ENCODE results near the gene HNF1A. TPM values are rescaled to one million over a fixed set of nuclear protein-coding genes. Genes with fewer than 3 reads are reported as not detected.

The HNF1A gene
- polyA plus RNA-seq, 1 donor from 2014 or later = not detected

GRCh38 chr12:120990487-120991055 lies 12.2 kb downstream of the HNF1A start:
- Histone ChIP-seq H4K20me1 (ENCODE audit: insufficient read depth) (no peaks in the 10 kb centered on the region), H3K27me3 (ENCODE audit: insufficient read depth, low read depth, low read length) (no peaks in the 10 kb centered on the region), H3F3A (ENCODE audit: insufficient read depth, low read length, poor library complexity, severe bottlenecking) (no peaks in the 10 kb centered on the region), H3K9me2 (ENCODE audit: insufficient read depth, low read length) (no peaks in the 10 kb centered on the region), H3K9me3 (ENCODE audit: low read length) (no peaks in the 10 kb centered on the region), H3K9ac (ENCODE audit: low read length) (no peak overlapping the region), H3K4me3 (ENCODE audit: low read length) (no peak overlapping the region), H3K27ac (ENCODE audit: low read length) (no peak overlapping the region), H2AFZ (ENCODE audit: low read depth, low read length) (no peak overlapping the region), H3K36me3 (ENCODE audit: insufficient read depth, low read length) (no peaks in the 10 kb centered on the region), H3K79me2 (replicated peaks; ENCODE audit: insufficient read depth, low read length) (no peaks in the 10 kb centered on the region), H3K4me2 (ENCODE audit: low read length) (no peak overlapping the region)
- TF ChIP-seq TAF1 (IDR thresholded peaks at IDR 0.05; ENCODE audit: low read depth) = no peak
- TF ChIP-seq, protein P1, sequence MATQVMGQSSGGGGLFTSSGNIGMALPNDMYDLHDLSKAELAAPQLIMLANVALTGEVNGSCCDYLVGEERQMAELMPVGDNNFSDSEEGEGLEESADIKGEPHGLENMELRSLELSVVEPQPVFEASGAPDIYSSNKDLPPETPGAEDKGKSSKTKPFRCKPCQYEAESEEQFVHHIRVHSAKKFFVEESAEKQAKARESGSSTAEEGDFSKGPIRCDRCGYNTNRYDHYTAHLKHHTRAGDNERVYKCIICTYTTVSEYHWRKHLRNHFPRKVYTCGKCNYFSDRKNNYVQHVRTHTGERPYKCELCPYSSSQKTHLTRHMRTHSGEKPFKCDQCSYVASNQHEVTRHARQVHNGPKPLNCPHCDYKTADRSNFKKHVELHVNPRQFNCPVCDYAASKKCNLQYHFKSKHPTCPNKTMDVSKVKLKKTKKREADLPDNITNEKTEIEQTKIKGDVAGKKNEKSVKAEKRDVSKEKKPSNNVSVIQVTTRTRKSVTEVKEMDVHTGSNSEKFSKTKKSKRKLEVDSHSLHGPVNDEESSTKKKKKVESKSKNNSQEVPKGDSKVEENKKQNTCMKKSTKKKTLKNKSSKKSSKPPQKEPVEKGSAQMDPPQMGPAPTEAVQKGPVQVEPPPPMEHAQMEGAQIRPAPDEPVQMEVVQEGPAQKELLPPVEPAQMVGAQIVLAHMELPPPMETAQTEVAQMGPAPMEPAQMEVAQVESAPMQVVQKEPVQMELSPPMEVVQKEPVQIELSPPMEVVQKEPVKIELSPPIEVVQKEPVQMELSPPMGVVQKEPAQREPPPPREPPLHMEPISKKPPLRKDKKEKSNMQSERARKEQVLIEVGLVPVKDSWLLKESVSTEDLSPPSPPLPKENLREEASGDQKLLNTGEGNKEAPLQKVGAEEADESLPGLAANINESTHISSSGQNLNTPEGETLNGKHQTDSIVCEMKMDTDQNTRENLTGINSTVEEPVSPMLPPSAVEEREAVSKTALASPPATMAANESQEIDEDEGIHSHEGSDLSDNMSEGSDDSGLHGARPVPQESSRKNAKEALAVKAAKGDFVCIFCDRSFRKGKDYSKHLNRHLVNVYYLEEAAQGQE (IDR thresholded peaks at IDR 0.05; ENCODE audit: borderline replicate concordance) = no peak
- TF ChIP-seq CTCF (IDR thresholded peaks at IDR 0.05; ENCODE audit: poor library complexity, severe bottlenecking) = no peak
- TF ChIP-seq POLR2AphosphoS5 (IDR thresholded peaks at IDR 0.05) = no peak
- TF ChIP-seq SMC3 (conservative IDR thresholded peaks at IDR 0.05; ENCODE audit: poor library complexity) = no peak
- no peak for TF ChIP-seq RAD21 (conservative IDR thresholded peaks at IDR 0.05)
- no peak for TF ChIP-seq EZH2 (IDR thresholded peaks at IDR 0.05; ENCODE audit: borderline replicate concordance, insufficient read depth, low read length, poor library complexity, severe bottlenecking)
- TF ChIP-seq EP300 (conservative IDR thresholded peaks at IDR 0.05; ENCODE audit: poor library complexity, severe bottlenecking) = no peak
- TF ChIP-seq MXI1 (conservative IDR thresholded peaks at IDR 0.05; ENCODE audit: poor library complexity, severe bottlenecking) = no peak

- no peak overlapping the region for H2AFZ ChIP-seq (ENCODE audit: low read depth, low read length)
- no peaks in the 10 kb centered on the region for H4K20me1 ChIP-seq (ENCODE audit: insufficient read depth)
- H3F3A ChIP-seq (ENCODE audit: insufficient read depth, low read length, poor library complexity, severe bottlenecking) = no peaks in the 10 kb centered on the region
- H3K9me2 ChIP-seq (ENCODE audit: insufficient read depth, low read length) = no peaks in the 10 kb centered on the region
- no peaks in the 10 kb centered on the region for H3K79me2 ChIP-seq (replicated peaks; ENCODE audit: insufficient read depth, low read length)
- TF ChIP-seq TAF1 (IDR thresholded peaks at IDR 0.05; ENCODE audit: low read depth) = no peak
- TF ChIP-seq CTCF (IDR thresholded peaks at IDR 0.05; ENCODE audit: poor library complexity, severe bottlenecking) = no peak
- TF ChIP-seq, protein P1 (IDR thresholded peaks at IDR 0.05; ENCODE audit: borderline replicate concordance) = no peak
- no peak for TF ChIP-seq MXI1 (conservative IDR thresholded peaks at IDR 0.05; ENCODE audit: poor library complexity, severe bottlenecking)
- TF ChIP-seq EZH2 (IDR thresholded peaks at IDR 0.05; ENCODE audit: borderline replicate concordance, insufficient read depth, low read length, poor library complexity, severe bottlenecking) = no peak
- TF ChIP-seq POLR2AphosphoS5 (IDR thresholded peaks at IDR 0.05) = no peak
- TF ChIP-seq EP300 (conservative IDR thresholded peaks at IDR 0.05; ENCODE audit: poor library complexity, severe bottlenecking) = no peak
- TF ChIP-seq RAD21 (conservative IDR thresholded peaks at IDR 0.05) = no peak
- H3K4me3 ChIP-seq (ENCODE audit: low read length) = no peak overlapping the region
- H3K9ac ChIP-seq (ENCODE audit: low read length) = no peak overlapping the region
- no peaks in the 10 kb centered on the region for H3K27me3 ChIP-seq (ENCODE audit: insufficient read depth, low read depth, low read length)
- H3K9me3 ChIP-seq (ENCODE audit: low read length) = no peaks in the 10 kb centered on the region
- H3K27ac ChIP-seq (ENCODE audit: low read length) = no peak overlapping the region
- no peaks in the 10 kb centered on the region for H3K36me3 ChIP-seq (ENCODE audit: insufficient read depth, low read length)
- H3K4me2 ChIP-seq (ENCODE audit: low read length) = no peak overlapping the region
Observed at GRCh38 chr12:120991965-120992364, 13.6 kb downstream of the HNF1A start.
